Ishikawa (cell line): Measurements from ENCODE around the gene CDC42BPA.

Experiments used
- CEBPB ChIP-seq: IDR thresholded peaks from 2 replicates; pipeline ENCODE4 v1.6.1; 2012
- CREB1 ChIP-seq: IDR thresholded peaks from 2 replicates; pipeline ENCODE4 v1.6.1; 2012; ENCODE audit warnings: low read depth
- EGR1 ChIP-seq: IDR thresholded peaks from 2 replicates; pipeline ENCODE4 v1.6.1; 2012
- EP300 ChIP-seq: IDR thresholded peaks from 2 replicates; pipeline ENCODE4 v1.6.1; 2012; ENCODE audit warnings: borderline replicate concordance
- FOXM1 ChIP-seq: IDR thresholded peaks from 2 replicates; pipeline ENCODE4 v1.6.1; 2012; ENCODE audit warnings: low read depth, borderline replicate concordance
- MAX ChIP-seq: IDR thresholded peaks from 2 replicates; pipeline ENCODE4 v1.6.1; 2012
- NFIC ChIP-seq: IDR thresholded peaks from 2 replicates; pipeline ENCODE4 v1.6.1; 2012
- RAD21 ChIP-seq: IDR thresholded peaks from 2 replicates; pipeline ENCODE4 v1.6.1; 2012; ENCODE audit warnings: low read depth
- REST ChIP-seq: IDR thresholded peaks from 2 replicates; pipeline ENCODE4 v1.6.1; 2012; ENCODE audit warnings: low read depth, mild to moderate bottlenecking
- TAF1 ChIP-seq: IDR thresholded peaks from 2 replicates; pipeline ENCODE4 v1.6.1; 2012; ENCODE audit warnings: low read depth, mild to moderate bottlenecking
- TCF12 ChIP-seq: IDR thresholded peaks from 2 replicates; pipeline ENCODE4 v1.6.1; 2012; ENCODE audit warnings: low read depth
- TEAD4 ChIP-seq: IDR thresholded peaks from 2 replicates; pipeline ENCODE4 v1.6.1; 2012
- USF1 ChIP-seq: IDR thresholded peaks from 2 replicates; pipeline ENCODE4 v1.6.1; 2012
- YY1 ChIP-seq: IDR thresholded peaks from 2 replicates; pipeline ENCODE4 v1.6.1; 2012; ENCODE audit warnings: low read depth
- ZBTB7A ChIP-seq: IDR thresholded peaks from 2 replicates; pipeline ENCODE4 v1.6.1; 2012; ENCODE audit warnings: low read depth

CDC42BPA gene

GRCh38 chr1:227068883-227069282, 249.4 kb downstream of the CDC42BPA start:
- TF ChIP-seq NFIC (no peak), MAX (no peak), RAD21 (no peak), EGR1 (no peak), REST (no peak), TCF12 (no peak), FOXM1 (no peak), TAF1 (no peak), CEBPB (no peak), EP300 (no peak), YY1 (no peak), ZBTB7A (no peak), CREB1 (no peak), USF1 (no peak), TEAD4 (no peak)

- TF ChIP-seq EGR1 (no peak), CREB1 (no peak), MAX (no peak), USF1 (no peak), CEBPB (no peak), NFIC (no peak), TEAD4 (no peak), EP300 (no peak), TAF1 (no peak), RAD21 (no peak), ZBTB7A (no peak), TCF12 (no peak), FOXM1 (no peak), YY1 (no peak), REST (no peak)
Measured at GRCh38 chr1:227066999-227067398, 251.3 kb downstream of the CDC42BPA start.

GRCh38 chr1:227065311-227065710, 253.0 kb downstream of the CDC42BPA start:
- TF ChIP-seq REST: no peak
- no peak for TF ChIP-seq TCF12
- no peak for TF ChIP-seq MAX
- TF ChIP-seq FOXM1: no peak
- no peak for TF ChIP-seq EP300
- TF ChIP-seq NFIC: no peak
- no peak for TF ChIP-seq YY1

- no peak for TF ChIP-seq ZBTB7A
- TF ChIP-seq NFIC: no peak
Measured at GRCh38 chr1:227062306-227062705, 256.0 kb downstream of the CDC42BPA start.

GRCh38 chr1:227059076-227059475, 259.2 kb downstream of the CDC42BPA start:
- no peak for TF ChIP-seq TAF1
- no peak for TF ChIP-seq USF1
- no peak for TF ChIP-seq TCF12
- no peak for TF ChIP-seq FOXM1
- TF ChIP-seq EGR1: no peak
- no peak for TF ChIP-seq CEBPB
- TF ChIP-seq RAD21: no peak
- TF ChIP-seq ZBTB7A: no peak
- TF ChIP-seq YY1: no peak
- TF ChIP-seq EP300: no peak
- TF ChIP-seq REST: no peak
- no peak for TF ChIP-seq NFIC
- TF ChIP-seq CREB1: no peak
- TF ChIP-seq MAX: no peak
- no peak for TF ChIP-seq TEAD4
